ENCODE measurements around the gene HOGA1.
"Not testable (repeated sequence)": the region's sequence is repeated elsewhere in the genome, so short reads cannot be mapped to it uniquely, and the experiment has no call there.

HOGA1 gene

GRCh38 chr10:97584060-97584797 is at the start of gene HOGA1:
Gene HOGA1, plus strand, starts transcription at chr10:97584389. Its CDS starts 315 bp downstream, at chr10:97584704.
- peak in 1 of 2 experiments; percentile 21 for DNase-seq

GRCh38 chr10:97534746-97535367 is 49.3 kb upstream of the HOGA1 start:
- peak in 1 of 2 experiments; percentile 15 for DNase-seq

- no peak for DNase-seq
These were observed 46.9 kb upstream of the HOGA1 start for GRCh38 chr10:97537186-97537869.

GRCh38 chr10:97538411-97538810 is 45.8 kb upstream of the HOGA1 start:
- DNase-seq, result no peak

- DNase-seq, result no peak
These were observed 45.4 kb upstream of the HOGA1 start for GRCh38 chr10:97538839-97539238.

GRCh38 chr10:97539523-97540200 is 44.5 kb upstream of the HOGA1 start:
- no peak for DNase-seq

- no peak for DNase-seq
These were observed 43.3 kb upstream of the HOGA1 start for GRCh38 chr10:97540669-97541500.

- DNase-seq, result no peak
These were observed 41.8 kb upstream of the HOGA1 start for GRCh38 chr10:97542169-97543024.

- no peak for DNase-seq
These were observed 41.1 kb upstream of the HOGA1 start for GRCh38 chr10:97543025-97543546.

GRCh38 chr10:97546456-97547270 is 37.5 kb upstream of the HOGA1 start:
- no peak for DNase-seq

GRCh38 chr10:97547271-97547600 is 37.0 kb upstream of the HOGA1 start:
- DNase-seq, result no peak

GRCh38 chr10:97547962-97548361 is 36.2 kb upstream of the HOGA1 start:
- no peak for DNase-seq

- DNase-seq, result no peak
These were observed 35.2 kb upstream of the HOGA1 start for GRCh38 chr10:97548828-97549455.

- DNase-seq, result peak; percentile 65 to 72
These were observed 34.4 kb upstream of the HOGA1 start for GRCh38 chr10:97549587-97550322.

- peak in 1 of 2 experiments; percentile 35 for DNase-seq
These were observed 33.6 kb upstream of the HOGA1 start for GRCh38 chr10:97550336-97551149.

GRCh38 chr10:97551271-97551670 is 32.9 kb upstream of the HOGA1 start:
- no peak for DNase-seq

GRCh38 chr10:97553575-97554031 is 30.6 kb upstream of the HOGA1 start:
- DNase-seq, result peak; percentile 32 to 66

GRCh38 chr10:97554336-97554735 is 29.9 kb upstream of the HOGA1 start:
- not testable (repeated sequence) for DNase-seq
